Gastrocnemius medialis (tissue), 4 donors: Measurements from ENCODE around the gene HMGCL.

Experiments used
- POLR2A ChIP-seq, 2 donors: fragments of 450-650 bp; IDR thresholded peaks; one replicate each; pipeline ENCODE4 v1.6.1; 2017; ENCODE audit warnings: antibody characterized with exemption in 2 of 2, mild to moderate bottlenecking in 2 of 2, moderate library complexity in 2 of 2
- TF ChIP-seq, protein P1 (sequence below), 5 experiments: fragments of 450-650 bp in 3 of 5; fragments of 200-600 bp in 2 of 5; sonication (generic) in 2 of 5; IDR thresholded peaks in 4 of 5; conservative IDR thresholded peaks in 1 of 5; 1 replicate in 4 of 5; 2 replicates in 1 of 5; pipeline ENCODE4 v1.5.1; 2016 to 2019; ENCODE audit warnings: antibody characterized with exemption in 5 of 5, mild to moderate bottlenecking in 3 of 5, moderate library complexity in 3 of 5

DNA sequence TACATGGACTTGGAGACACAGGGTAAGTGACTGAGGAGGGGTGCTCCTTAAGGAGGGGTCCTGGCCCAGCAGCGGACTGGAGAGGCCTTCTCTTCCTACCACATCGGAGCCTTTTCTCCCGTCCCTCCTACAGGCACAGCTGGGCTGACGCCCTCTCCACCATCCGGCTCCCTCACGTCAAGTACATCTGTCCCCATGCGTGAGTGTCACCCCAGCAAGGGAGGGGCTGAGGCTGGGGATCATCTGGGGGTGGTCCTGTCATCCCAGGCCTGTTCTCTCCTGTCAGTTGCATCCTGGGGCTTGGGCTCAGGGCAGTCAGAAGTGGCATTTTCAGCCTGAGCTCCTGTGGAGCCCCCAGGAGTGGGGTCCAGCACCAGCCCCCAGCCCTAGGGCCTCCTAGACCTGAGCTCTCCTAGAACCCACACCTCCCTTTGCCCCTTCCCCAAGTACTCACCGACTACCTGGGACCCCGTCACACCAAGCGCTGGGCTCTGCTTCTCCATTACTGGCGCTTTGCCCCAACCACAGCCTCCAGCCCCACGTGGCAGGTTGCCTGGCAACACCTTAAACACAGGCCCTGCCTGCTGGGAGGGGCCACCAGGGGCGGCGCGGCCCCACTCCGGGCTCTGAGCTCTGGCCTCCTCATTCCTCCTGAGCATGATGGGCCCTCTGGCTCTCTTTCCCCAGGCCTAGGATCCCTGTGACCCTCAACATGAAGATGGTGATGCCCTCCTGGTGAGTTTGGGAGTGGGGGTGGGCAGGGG is 32.0 kb downstream of the HMGCL start:
- TF ChIP-seq, protein P1, sequence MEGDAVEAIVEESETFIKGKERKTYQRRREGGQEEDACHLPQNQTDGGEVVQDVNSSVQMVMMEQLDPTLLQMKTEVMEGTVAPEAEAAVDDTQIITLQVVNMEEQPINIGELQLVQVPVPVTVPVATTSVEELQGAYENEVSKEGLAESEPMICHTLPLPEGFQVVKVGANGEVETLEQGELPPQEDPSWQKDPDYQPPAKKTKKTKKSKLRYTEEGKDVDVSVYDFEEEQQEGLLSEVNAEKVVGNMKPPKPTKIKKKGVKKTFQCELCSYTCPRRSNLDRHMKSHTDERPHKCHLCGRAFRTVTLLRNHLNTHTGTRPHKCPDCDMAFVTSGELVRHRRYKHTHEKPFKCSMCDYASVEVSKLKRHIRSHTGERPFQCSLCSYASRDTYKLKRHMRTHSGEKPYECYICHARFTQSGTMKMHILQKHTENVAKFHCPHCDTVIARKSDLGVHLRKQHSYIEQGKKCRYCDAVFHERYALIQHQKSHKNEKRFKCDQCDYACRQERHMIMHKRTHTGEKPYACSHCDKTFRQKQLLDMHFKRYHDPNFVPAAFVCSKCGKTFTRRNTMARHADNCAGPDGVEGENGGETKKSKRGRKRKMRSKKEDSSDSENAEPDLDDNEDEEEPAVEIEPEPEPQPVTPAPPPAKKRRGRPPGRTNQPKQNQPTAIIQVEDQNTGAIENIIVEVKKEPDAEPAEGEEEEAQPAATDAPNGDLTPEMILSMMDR (IDR thresholded peaks at IDR 0.05 in 4 of 5, conservative IDR thresholded peaks at IDR 0.05 in 1 of 5), result no peak
- no peak for TF ChIP-seq POLR2A (IDR thresholded peaks at IDR 0.05)
